A549 (cell line): ENCODE results near the gene SPATA12. TPM values are rescaled to one million over a fixed set of nuclear protein-coding genes. Genes with fewer than 3 reads are reported as not detected.

Experiments
- ATAC-seq, 2 experiments: fragments of 200-7000 bp in 1 of 2; fragments of >200 bp in 1 of 2; cut with Nextera tagmentation in 1 of 2; cut with Tn5 transposase in 1 of 2; 3 replicates each; pipeline versions ENCODE4 v1.8.0 to v1.9.1; 2018 to 2020; ENCODE audit warnings: mild to moderate bottlenecking in 1 of 2, moderate library complexity in 1 of 2
- CTCF ChIA-PET: fragments of 300-600 bp; sonication (Branson Sonifier 250); formaldehyde crosslinking; extraction: SDS; loops from one replicate; lab custom pipeline; 2021; ENCODE audit warnings: antibody characterized with exemption, inconsistent platforms; lab: Yijun Ruan, JAX
- POLR2A ChIA-PET: fragments of 350-600 bp; formaldehyde crosslinking; extraction: SDS; loops from one replicate; lab custom pipeline; 2021; ENCODE audit warnings: antibody characterized with exemption, inconsistent platforms; lab: Yijun Ruan, JAX
- DNase-seq, 2 experiments: peaks; one replicate each; pipeline versions ENCODE4 v3.0.0 to v3.0.0-alpha.2; 2011 to 2016; ENCODE audit warnings: low read depth in 1 of 2, low spot score in 1 of 2
- FAIRE-seq: peaks from 2 replicates; lab custom pipeline; 2011; peaks lifted over from hg19 to GRCh38; lab: Jason Lieb, UNC
- H3K27ac ChIP-seq, 2 experiments: fragments of >200 bp; sonication (Bioruptor Twin); formaldehyde crosslinking; 3 replicates each; pipeline ENCODE4 v1.5.1; 2016 to 2017
- H3K4me1 ChIP-seq: fragments of >200 bp; sonication (Bioruptor Twin); formaldehyde crosslinking; 3 replicates; pipeline ENCODE4 v1.6.1; 2016
- H3K4me2 ChIP-seq: fragments of >200 bp; sonication (Bioruptor Twin); formaldehyde crosslinking; 3 replicates; pipeline ENCODE4 v1.6.1; 2016
- H3K4me3 ChIP-seq: fragments of >200 bp; sonication (Bioruptor Twin); formaldehyde crosslinking; 3 replicates; pipeline ENCODE4 v1.5.1; 2016
- H3K9me3 ChIP-seq: fragments of >200 bp; sonication (Bioruptor Twin); formaldehyde crosslinking; 3 replicates; pipeline ENCODE4 v1.6.1; 2016
- BHLHE40 ChIP-seq: IDR thresholded peaks from 2 replicates; pipeline ENCODE4 v1.6.1; 2012; ENCODE audit warnings: low read depth, low read length, inconsistent platforms
- CBX8 ChIP-seq: fragments of 200-600 bp; sonication (generic); IDR thresholded peaks from 2 replicates; pipeline ENCODE4 v1.6.1; 2016
- CHD2 ChIP-seq: fragments of 150-350 bp; IDR thresholded peaks from 2 replicates; pipeline ENCODE4 v1.6.1; 2014; ENCODE audit warnings: low read length; ENCODE audit not compliant: partially characterized antibody
- CHD4 ChIP-seq: fragments of 200-600 bp; sonication (generic); IDR thresholded peaks from 2 replicates; pipeline ENCODE4 v1.6.1; 2016; ENCODE audit warnings: antibody characterized with exemption, mild to moderate bottlenecking, borderline replicate concordance
- EHMT2 ChIP-seq: fragments of 200-600 bp; sonication (generic); IDR thresholded peaks from 2 replicates; pipeline ENCODE4 v1.6.1; 2016; ENCODE audit warnings: antibody characterized with exemption, low read depth, mild to moderate bottlenecking, moderate library complexity
- EP300 ChIP-seq, 2 experiments: fragments of >200 bp; sonication (Bioruptor Twin); formaldehyde crosslinking; IDR thresholded peaks; 2 replicates in 1 of 2; 3 replicates in 1 of 2; pipeline ENCODE4 v1.6.1; 2016 to 2017
- ESRRA ChIP-seq: fragments of 150-350 bp; IDR thresholded peaks from 2 replicates; pipeline ENCODE4 v1.6.1; 2014; ENCODE audit warnings: mild to moderate bottlenecking, low read length, borderline replicate concordance
- FOSB ChIP-seq: fragments of 250-450 bp; sonication (Bioruptor Pico); IDR thresholded peaks from 2 replicates; pipeline ENCODE4 v1.5.0; 2020; ENCODE audit warnings: mild to moderate bottlenecking, moderate library complexity
- HDAC2 ChIP-seq: fragments of 200-600 bp; sonication (generic); IDR thresholded peaks from 2 replicates; pipeline ENCODE4 v1.6.1; 2016
- HOXB13 ChIP-seq: fragments of 250-450 bp; sonication (Bioruptor Pico); IDR thresholded peaks from 2 replicates; pipeline ENCODE4 v1.5.0; 2020; ENCODE audit warnings: low read depth, mild to moderate bottlenecking, moderate library complexity
- JUN ChIP-seq, 2 experiments: fragments of >200 bp; sonication (Bioruptor Twin); formaldehyde crosslinking; IDR thresholded peaks; 2 replicates in 1 of 2; 3 replicates in 1 of 2; pipeline ENCODE4 v1.6.1; 2016 to 2017
- MYC ChIP-seq: IDR thresholded peaks from 2 replicates; pipeline ENCODE4 v1.6.1; 2012; ENCODE audit warnings: mild to moderate bottlenecking, inconsistent platforms, low read length, improper control_type of control experiment, borderline replicate concordance
- NFE2L2 ChIP-seq: fragments of 150-350 bp; conservative IDR thresholded peaks from 2 replicates; pipeline ENCODE4 v1.6.1; 2014; ENCODE audit warnings: low read length
- NPAS2 ChIP-seq: fragments of 250-450 bp; sonication (Bioruptor Pico); IDR thresholded peaks from 2 replicates; pipeline ENCODE4 v1.8.0; 2022; ENCODE audit warnings: mild to moderate bottlenecking, moderate library complexity, borderline replicate concordance
- NR3C1 ChIP-seq: fragments of >200 bp; sonication (Bioruptor Twin); formaldehyde crosslinking; IDR thresholded peaks from 3 replicates; pipeline ENCODE4 v1.6.1; 2017
- PHF8 ChIP-seq: fragments of 200-600 bp; sonication (generic); IDR thresholded peaks from 2 replicates; pipeline ENCODE4 v1.6.1; 2016; ENCODE audit warnings: low read depth, mild to moderate bottlenecking, antibody characterized with exemption, moderate library complexity, borderline replicate concordance
- POLR2A ChIP-seq: IDR thresholded peaks from 2 replicates; pipeline ENCODE4 v1.6.1; 2012; ENCODE audit warnings: mild to moderate bottlenecking, low read length
- RNF2 ChIP-seq: fragments of 200-600 bp; sonication (generic); IDR thresholded peaks from 2 replicates; pipeline ENCODE4 v1.6.1; 2016; ENCODE audit warnings: low read depth, mild to moderate bottlenecking, antibody characterized with exemption, moderate library complexity, borderline replicate concordance
- TFCP2L1 ChIP-seq: fragments of 250-450 bp; sonication (Bioruptor Pico); IDR thresholded peaks from 2 replicates; pipeline ENCODE4 v1.5.0; 2021; ENCODE audit warnings: mild to moderate bottlenecking
- ZFP36 ChIP-seq: fragments of 450-650 bp; IDR thresholded peaks from 2 replicates; pipeline ENCODE4 v1.6.1; 2014; ENCODE audit warnings: borderline replicate concordance; ENCODE audit not compliant: partially characterized antibody
- ZNF302 ChIP-seq: fragments of 250-450 bp; sonication (Bioruptor Pico); IDR thresholded peaks from 2 replicates; pipeline ENCODE4 v1.9.0; 2021; ENCODE audit warnings: inconsistent platforms, mild to moderate bottlenecking, moderate library complexity
- WGBS: methylation state at CpG from one replicate; pipeline ENCODE4 v1.1.6; 2017; ENCODE audit errors: missing lambda C conversion rate; 5-methylcytosine and 5-hydroxymethylcytosine counted together
- polyA plus RNA-seq, 4 experiments: library from polyadenylated mRNA; depleted of rRNA in 3 of 4; stranded (reverse); fragments of >200 nt; fragmentation: RNase III in 1 of 4; extraction: RNeasy Plus Mini Kit Qiagen cat#74134 plus additional on column Dnase treatment in 1 of 4; gene quantifications; 2 replicates in 3 of 4; 3 replicates in 1 of 4; pipeline ENCODE4 v1.2.3, GENCODE V29; 2011 to 2017
- TF ChIP-seq, protein P1 (sequence below): fragments of 150-350 bp; IDR thresholded peaks from 2 replicates; pipeline ENCODE4 v1.6.1; 2014; ENCODE audit warnings: low read depth, mild to moderate bottlenecking, low read length
- TF ChIP-seq, protein P2 (sequence below): IDR thresholded peaks from 2 replicates; pipeline ENCODE4 v1.6.1; 2012; ENCODE audit warnings: low read depth, borderline replicate concordance
- TF ChIP-seq, protein P3 (sequence below): IDR thresholded peaks from 2 replicates; pipeline ENCODE4 v1.6.1; 2012
- TF ChIP-seq, protein P4 (sequence below): IDR thresholded peaks from 2 replicates; pipeline ENCODE4 v1.6.1; 2012
- TF ChIP-seq, protein P5 (sequence below): fragments of >200 bp; sonication (Bioruptor Twin); formaldehyde crosslinking; IDR thresholded peaks from 3 replicates; pipeline ENCODE4 v1.5.1; 2016

SPATA12 gene
- polyA plus RNA-seq, 2 of the 4 experiments (the other 2 are of a cell fraction), result 0.17 to 0.18 TPM

DNA sequence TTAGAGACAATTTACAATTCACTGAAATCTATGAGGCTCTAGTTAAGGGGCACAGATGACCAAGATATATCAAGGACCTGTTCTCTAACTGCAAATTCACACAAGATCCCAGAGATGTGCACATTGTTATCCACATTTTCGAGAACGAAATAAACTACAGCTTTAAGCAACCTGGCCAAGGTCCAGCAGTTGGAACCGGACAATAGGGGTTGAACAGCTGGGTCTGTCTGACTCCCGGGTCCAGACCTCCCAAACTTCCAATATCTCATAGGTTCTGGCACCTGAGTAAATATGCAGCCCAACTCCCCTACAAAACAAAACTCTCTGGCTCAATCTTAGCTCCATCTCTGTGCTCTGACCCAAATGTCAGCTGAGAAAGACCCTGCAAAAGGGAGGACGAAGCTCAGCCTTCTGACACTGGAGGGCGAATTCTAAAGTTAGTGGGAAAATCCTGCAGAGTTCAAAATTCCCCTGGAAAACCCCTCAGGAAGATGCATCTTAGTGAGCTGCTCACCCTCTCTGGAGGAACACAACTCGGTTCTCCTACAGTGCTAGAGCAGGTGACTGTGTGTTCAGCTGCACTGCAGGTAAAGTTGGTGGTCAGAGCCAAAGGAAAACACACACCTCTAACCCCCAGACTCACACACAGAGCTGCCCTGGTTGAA is 14.2 kb upstream of the SPATA12 start:
- 78% methylated on average over 7 of the region's 7 CpGs for WGBS
- H3K27ac ChIP-seq, result no peak overlapping the region
- no peak overlapping the region for H3K4me3 ChIP-seq
- POLR2A ChIA-PET, result no interaction called here
- ATAC-seq (no peak), DNase-seq (no peak), FAIRE-seq (no peak)
- CTCF ChIA-PET, result interaction anchor here (0.6 to 1.5 kb wide), 3 partner anchors 29 to 58 kb away, joined by 4 to 7 read pairs (median 5); no protein-coding TSS in a partner anchor
- H3K9me3 ChIP-seq, result no peaks in the 10 kb centered on the region
- H3K4me1 ChIP-seq, result no peaks in the 10 kb centered on the region
- H3K4me2 ChIP-seq, result no peak overlapping the region
- TF ChIP-seq ESRRA (no peak), JUN (IDR thresholded peaks at IDR 0.05) (no peak), FOSB (no peak), CBX8 (no peak), NFE2L2 (no peak), MYC (no peak), HDAC2 (no peak), PHF8 (no peak), HOXB13 (CRISPR knock-in tag) (no peak), TFCP2L1 (no peak), NPAS2 (no peak), POLR2A (no peak), RNF2 (no peak), EHMT2 (no peak)
- TF ChIP-seq, protein P1, sequence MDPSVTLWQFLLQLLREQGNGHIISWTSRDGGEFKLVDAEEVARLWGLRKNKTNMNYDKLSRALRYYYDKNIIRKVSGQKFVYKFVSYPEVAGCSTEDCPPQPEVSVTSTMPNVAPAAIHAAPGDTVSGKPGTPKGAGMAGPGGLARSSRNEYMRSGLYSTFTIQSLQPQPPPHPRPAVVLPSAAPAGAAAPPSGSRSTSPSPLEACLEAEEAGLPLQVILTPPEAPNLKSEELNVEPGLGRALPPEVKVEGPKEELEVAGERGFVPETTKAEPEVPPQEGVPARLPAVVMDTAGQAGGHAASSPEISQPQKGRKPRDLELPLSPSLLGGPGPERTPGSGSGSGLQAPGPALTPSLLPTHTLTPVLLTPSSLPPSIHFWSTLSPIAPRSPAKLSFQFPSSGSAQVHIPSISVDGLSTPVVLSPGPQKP, result no peak
- TF ChIP-seq, protein P2, sequence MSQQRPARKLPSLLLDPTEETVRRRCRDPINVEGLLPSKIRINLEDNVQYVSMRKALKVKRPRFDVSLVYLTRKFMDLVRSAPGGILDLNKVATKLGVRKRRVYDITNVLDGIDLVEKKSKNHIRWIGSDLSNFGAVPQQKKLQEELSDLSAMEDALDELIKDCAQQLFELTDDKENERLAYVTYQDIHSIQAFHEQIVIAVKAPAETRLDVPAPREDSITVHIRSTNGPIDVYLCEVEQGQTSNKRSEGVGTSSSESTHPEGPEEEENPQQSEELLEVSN, result no peak
- TF ChIP-seq, protein P3, sequence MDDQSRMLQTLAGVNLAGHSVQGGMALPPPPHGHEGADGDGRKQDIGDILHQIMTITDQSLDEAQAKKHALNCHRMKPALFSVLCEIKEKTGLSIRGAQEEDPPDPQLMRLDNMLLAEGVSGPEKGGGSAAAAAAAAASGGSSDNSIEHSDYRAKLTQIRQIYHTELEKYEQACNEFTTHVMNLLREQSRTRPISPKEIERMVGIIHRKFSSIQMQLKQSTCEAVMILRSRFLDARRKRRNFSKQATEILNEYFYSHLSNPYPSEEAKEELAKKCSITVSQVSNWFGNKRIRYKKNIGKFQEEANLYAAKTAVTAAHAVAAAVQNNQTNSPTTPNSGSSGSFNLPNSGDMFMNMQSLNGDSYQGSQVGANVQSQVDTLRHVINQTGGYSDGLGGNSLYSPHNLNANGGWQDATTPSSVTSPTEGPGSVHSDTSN, result no peak
- TF ChIP-seq, all 56 proteins: peak for 0

DNA sequence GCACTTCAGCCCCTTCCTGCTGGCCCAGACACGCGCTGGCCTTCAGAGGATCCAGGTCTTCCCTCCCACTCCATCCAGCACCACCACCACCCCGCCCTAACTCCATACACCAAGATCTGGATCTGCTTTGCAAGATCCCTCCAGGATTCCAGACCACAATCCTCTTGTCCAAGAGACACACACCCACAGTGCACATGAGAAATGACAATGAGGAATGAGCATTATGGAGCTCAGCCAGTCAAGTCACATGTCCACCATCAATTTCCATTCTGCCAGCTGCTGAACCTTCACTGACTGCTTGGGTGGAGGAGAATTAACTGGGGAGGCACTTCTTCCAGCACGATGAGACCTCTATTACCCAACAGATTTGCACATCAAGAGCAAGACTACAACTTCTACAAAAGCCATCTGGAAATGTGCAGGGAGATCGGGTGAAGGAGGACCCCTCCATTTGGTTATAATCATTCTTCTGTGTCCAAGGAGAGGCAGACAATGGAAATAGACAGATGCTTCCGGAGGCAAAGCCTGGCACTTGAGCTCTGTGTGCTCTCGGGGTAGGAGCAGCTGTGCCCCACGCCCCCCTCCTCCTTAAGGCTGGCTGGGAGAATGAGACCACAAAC is 12.3 kb upstream of the SPATA12 start:
- ChIA-PET CTCF (interaction anchor here (1.5 kb wide), 1 partner anchor 60 kb away, joined by 5 read pairs; no protein-coding TSS in a partner anchor), POLR2A (no interaction called here)
- Histone ChIP-seq H3K9me3 (no peaks in the 10 kb centered on the region), H3K4me1 (no peaks in the 10 kb centered on the region), H3K4me2 (no peak overlapping the region), H3K4me3 (no peak overlapping the region), H3K27ac (no peak overlapping the region)
- ATAC-seq (no peak), FAIRE-seq (no peak), DNase-seq (no peak)
- 81% methylated on average over 6 of the region's 8 CpGs for WGBS
- TF ChIP-seq NPAS2, result no peak
- TF ChIP-seq CHD2, result no peak
- TF ChIP-seq NR3C1, result no peak

DNA sequence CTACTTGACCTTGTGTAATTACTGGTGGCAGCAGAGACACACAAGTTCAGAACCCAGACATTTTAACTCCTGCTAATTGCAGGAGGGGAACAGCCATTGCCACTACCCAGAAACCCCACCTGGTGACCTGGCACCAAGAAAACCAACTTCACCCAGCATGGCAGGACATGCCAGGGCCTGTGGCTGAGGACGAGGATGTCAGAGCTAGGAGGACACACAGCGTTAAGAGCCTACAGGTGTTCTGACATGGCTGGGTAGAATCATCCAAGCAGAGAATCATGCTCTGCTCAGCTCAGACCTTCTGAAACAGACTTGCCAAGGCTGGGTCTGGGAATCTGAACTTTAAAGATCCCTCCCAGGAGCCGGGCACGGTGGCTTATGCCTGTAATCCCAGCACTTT is 11.7 kb upstream of the SPATA12 start:
- H3K4me2 ChIP-seq, result no peak overlapping the region
- CTCF ChIA-PET, result no interaction called here
- H3K4me1 ChIP-seq, result no peaks in the 10 kb centered on the region
- TF ChIP-seq NPAS2, result no peak
- TF ChIP-seq CHD4, result no peak
- TF ChIP-seq, protein P4, sequence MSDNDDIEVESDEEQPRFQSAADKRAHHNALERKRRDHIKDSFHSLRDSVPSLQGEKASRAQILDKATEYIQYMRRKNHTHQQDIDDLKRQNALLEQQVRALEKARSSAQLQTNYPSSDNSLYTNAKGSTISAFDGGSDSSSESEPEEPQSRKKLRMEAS, result no peak
- TF ChIP-seq EP300 (IDR thresholded peaks at IDR 0.05), result no peak
- TF ChIP-seq CBX8, result no peak
- TF ChIP-seq, protein P5, sequence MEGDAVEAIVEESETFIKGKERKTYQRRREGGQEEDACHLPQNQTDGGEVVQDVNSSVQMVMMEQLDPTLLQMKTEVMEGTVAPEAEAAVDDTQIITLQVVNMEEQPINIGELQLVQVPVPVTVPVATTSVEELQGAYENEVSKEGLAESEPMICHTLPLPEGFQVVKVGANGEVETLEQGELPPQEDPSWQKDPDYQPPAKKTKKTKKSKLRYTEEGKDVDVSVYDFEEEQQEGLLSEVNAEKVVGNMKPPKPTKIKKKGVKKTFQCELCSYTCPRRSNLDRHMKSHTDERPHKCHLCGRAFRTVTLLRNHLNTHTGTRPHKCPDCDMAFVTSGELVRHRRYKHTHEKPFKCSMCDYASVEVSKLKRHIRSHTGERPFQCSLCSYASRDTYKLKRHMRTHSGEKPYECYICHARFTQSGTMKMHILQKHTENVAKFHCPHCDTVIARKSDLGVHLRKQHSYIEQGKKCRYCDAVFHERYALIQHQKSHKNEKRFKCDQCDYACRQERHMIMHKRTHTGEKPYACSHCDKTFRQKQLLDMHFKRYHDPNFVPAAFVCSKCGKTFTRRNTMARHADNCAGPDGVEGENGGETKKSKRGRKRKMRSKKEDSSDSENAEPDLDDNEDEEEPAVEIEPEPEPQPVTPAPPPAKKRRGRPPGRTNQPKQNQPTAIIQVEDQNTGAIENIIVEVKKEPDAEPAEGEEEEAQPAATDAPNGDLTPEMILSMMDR, result no peak
- TF ChIP-seq, protein P3, result no peak
- no peak for TF ChIP-seq NFE2L2
- TF ChIP-seq, protein P2, result no peak
- TF ChIP-seq POLR2A, result no peak
- TF ChIP-seq JUN (IDR thresholded peaks at IDR 0.05), result no peak
- TF ChIP-seq BHLHE40, result no peak
- no peak for TF ChIP-seq ZFP36
- no peak for TF ChIP-seq ZNF302 (CRISPR knock-in tag)
- no peak overlapping the region for H3K27ac ChIP-seq
- ATAC-seq (no peak), FAIRE-seq (no peak), DNase-seq (no peak)
- H3K4me3 ChIP-seq, result no peak overlapping the region
- POLR2A ChIA-PET, result no interaction called here
- no peaks in the 10 kb centered on the region for H3K9me3 ChIP-seq
- WGBS, result 89% methylated on average over 3 of the region's 4 CpGs
